GM23338 (cell line): Measurements from ENCODE around the gene LEO1. TPM values are rescaled to one million over a fixed set of nuclear protein-coding genes. Genes with fewer than 3 reads are reported as not detected.

Experiments used
- ATAC-seq: fragments of 200-7000 bp; cut with Tn5 transposase; 3 replicates; pipeline ENCODE4 v1.9.1; 2020
- DNase-seq: peaks from one replicate; pipeline ENCODE4 v3.0.0-alpha.2; 2015; ENCODE audit warnings: low spot score
- H2AFZ ChIP-seq: fragments of 200-600 bp; sonication (generic); 2 replicates; pipeline ENCODE4 v1.8.0; 2016; ENCODE audit warnings: antibody characterized with exemption, mild to moderate bottlenecking, moderate library complexity
- H3F3A ChIP-seq: fragments of 200-600 bp; sonication (generic); replicated peaks from 2 replicates; pipeline ENCODE4 v1.8.0; 2017; ENCODE audit warnings: antibody characterized with exemption, mixed run types, low read depth
- H3K27ac ChIP-seq: fragments of 200-600 bp; sonication (generic); 2 replicates; pipeline ENCODE4 v1.6.1; 2016; ENCODE audit warnings: low read depth
- H3K27me3 ChIP-seq: fragments of 200-600 bp; sonication (generic); 2 replicates; pipeline ENCODE4 v1.8.0; 2016; ENCODE audit warnings: mild to moderate bottlenecking, mixed run types, moderate library complexity; ENCODE audit not compliant: insufficient read depth
- H3K36me3 ChIP-seq: fragments of 200-600 bp; sonication (generic); 2 replicates; pipeline ENCODE4 v1.8.0; 2016; ENCODE audit warnings: mild to moderate bottlenecking; ENCODE audit not compliant: insufficient read depth
- H3K4me1 ChIP-seq: fragments of 200-600 bp; sonication (generic); 2 replicates; pipeline ENCODE4 v1.8.0; 2016; ENCODE audit warnings: mild to moderate bottlenecking, moderate library complexity; ENCODE audit not compliant: insufficient read depth
- H3K4me2 ChIP-seq: fragments of 200-600 bp; sonication (generic); 2 replicates; pipeline ENCODE4 v1.7.1; 2017; ENCODE audit warnings: mixed run types
- H3K4me3 ChIP-seq: fragments of 200-600 bp; sonication (generic); 2 replicates; pipeline ENCODE4 v1.6.1; 2016; ENCODE audit warnings: mixed run types
- H3K79me2 ChIP-seq: fragments of 200-600 bp; sonication (generic); replicated peaks from 2 replicates; pipeline ENCODE4 v1.8.0; 2017; ENCODE audit warnings: mild to moderate bottlenecking; ENCODE audit not compliant: insufficient read depth
- H3K9me2 ChIP-seq: fragments of 200-600 bp; sonication (generic); 2 replicates; pipeline ENCODE4 v1.8.0; 2017; ENCODE audit not compliant: insufficient read depth
- H4K20me1 ChIP-seq: fragments of 200-600 bp; sonication (generic); replicated peaks from 2 replicates; pipeline ENCODE4 v1.8.0; 2017; ENCODE audit warnings: mild to moderate bottlenecking; ENCODE audit not compliant: insufficient read depth
- H3K27ac Mint-ChIP-seq: 2 replicates; pipeline ENCODE4 v1.8.0; 2020; ENCODE audit warnings: inconsistent platforms, mild to moderate bottlenecking, moderate library complexity, mixed read lengths
- H3K27me3 Mint-ChIP-seq: 3 replicates; pipeline ENCODE4 v1.8.0; 2022; ENCODE audit warnings: low read depth, mild to moderate bottlenecking, moderate library complexity, mixed read lengths, inconsistent platforms; ENCODE audit not compliant: insufficient read depth, poor library complexity
- H3K36me3 Mint-ChIP-seq: 3 replicates; pipeline ENCODE4 v1.8.0; 2021; ENCODE audit warnings: low read depth, mild to moderate bottlenecking, inconsistent platforms, moderate library complexity, mixed read lengths
- H3K4me1 Mint-ChIP-seq: 3 replicates; pipeline ENCODE4 v1.8.0; 2020; ENCODE audit warnings: mild to moderate bottlenecking, inconsistent platforms, mixed read lengths
- H3K4me3 Mint-ChIP-seq: 3 replicates; pipeline ENCODE4 v1.8.0; 2021; ENCODE audit warnings: moderate library complexity, mild to moderate bottlenecking, inconsistent platforms, mixed read lengths
- H3K9me3 Mint-ChIP-seq: 3 replicates; pipeline ENCODE4 v1.8.0; 2020; ENCODE audit warnings: moderate library complexity, mild to moderate bottlenecking, inconsistent platforms, mixed read lengths
- CREB1 ChIP-seq: fragments of 250-450 bp; sonication (Bioruptor Pico); IDR thresholded peaks from 2 replicates; pipeline ENCODE4 v1.5.0; 2020; ENCODE audit warnings: low read depth, mild to moderate bottlenecking, moderate library complexity
- EZH2 ChIP-seq: fragments of 200-600 bp; sonication (generic); IDR thresholded peaks from one replicate; pipeline ENCODE4 v1.8.0; 2017; ENCODE audit warnings: antibody characterized with exemption, mild to moderate bottlenecking, low read depth; ENCODE audit not compliant: unreplicated experiment
- EZH2phosphoT487 ChIP-seq: fragments of 200-600 bp; sonication (generic); IDR thresholded peaks from one replicate; pipeline ENCODE4 v1.8.1; 2018; ENCODE audit warnings: antibody characterized with exemption; ENCODE audit not compliant: unreplicated experiment
- JUNB ChIP-seq: IDR thresholded peaks from one replicate; pipeline ENCODE4 v1.6.1; 2016; ENCODE audit warnings: antibody characterized with exemption; ENCODE audit not compliant: unreplicated experiment
- NANOG ChIP-seq: IDR thresholded peaks from 2 replicates; pipeline ENCODE4 v1.6.1; 2016; ENCODE audit warnings: antibody characterized with exemption, borderline replicate concordance
- POLR2AphosphoS5 ChIP-seq: IDR thresholded peaks from 2 replicates; pipeline ENCODE4 v1.6.1; 2016; ENCODE audit warnings: antibody characterized with exemption, low read depth
- STAT1 ChIP-seq: IDR thresholded peaks from one replicate; pipeline ENCODE4 v1.6.1; 2016; ENCODE audit warnings: antibody characterized with exemption; ENCODE audit not compliant: unreplicated experiment
- ZNF114 ChIP-seq: fragments of 250-450 bp; sonication (Bioruptor Pico); IDR thresholded peaks from 2 replicates; pipeline ENCODE4 v1.5.0; 2020; ENCODE audit warnings: mild to moderate bottlenecking, moderate library complexity
- ZNF331 ChIP-seq: fragments of 250-450 bp; sonication (Bioruptor Pico); IDR thresholded peaks from 2 replicates; pipeline ENCODE4 v1.5.0; 2020; ENCODE audit warnings: low read depth, mild to moderate bottlenecking, moderate library complexity
- polyA plus RNA-seq: library from polyadenylated mRNA; unstranded; fragments of >200 nt; fragmentation: Nextera tagmentation; extraction: Ambion mirVana; gene quantifications from 2 replicates; pipeline ENCODE4 v1.2.1, GENCODE V29; 2016
- total RNA-seq: library from RNA; depleted of rRNA; stranded (reverse); fragments of >200 nt; shearing (Covaris generic); gene quantifications from 2 replicates; pipeline ENCODE4 v1.2.3, GENCODE V29; 2014
- TF ChIP-seq, protein P1 (sequence below): IDR thresholded peaks from 2 replicates; pipeline ENCODE4 v1.6.1; 2016; ENCODE audit warnings: antibody characterized with exemption
- TF ChIP-seq, protein P2 (sequence below): fragments of 250-450 bp; sonication (Bioruptor Pico); IDR thresholded peaks from 2 replicates; pipeline ENCODE4 v1.5.0; 2020; ENCODE audit warnings: mild to moderate bottlenecking, moderate library complexity
- TF ChIP-seq, protein P3 (sequence below), 2 experiments: fragments of 200-600 bp in 1 of 2; sonication (generic) in 1 of 2; conservative IDR thresholded peaks; 2 replicates each; pipeline versions ENCODE4 v1.5.1 to v1.6.1; 2016 to 2017; ENCODE audit warnings: antibody characterized with exemption in 2 of 2, low read depth in 2 of 2, mild to moderate bottlenecking in 2 of 2, moderate library complexity in 1 of 2
- TF ChIP-seq, protein P4 (sequence below): IDR thresholded peaks from one replicate; pipeline ENCODE4 v1.6.1; 2018; ENCODE audit warnings: antibody characterized with exemption; ENCODE audit not compliant: unreplicated experiment

The LEO1 gene
- total and polyA plus RNA-seq, 2 experiments from 2014 or later, result 41.4 to 55.6 TPM

DNA sequence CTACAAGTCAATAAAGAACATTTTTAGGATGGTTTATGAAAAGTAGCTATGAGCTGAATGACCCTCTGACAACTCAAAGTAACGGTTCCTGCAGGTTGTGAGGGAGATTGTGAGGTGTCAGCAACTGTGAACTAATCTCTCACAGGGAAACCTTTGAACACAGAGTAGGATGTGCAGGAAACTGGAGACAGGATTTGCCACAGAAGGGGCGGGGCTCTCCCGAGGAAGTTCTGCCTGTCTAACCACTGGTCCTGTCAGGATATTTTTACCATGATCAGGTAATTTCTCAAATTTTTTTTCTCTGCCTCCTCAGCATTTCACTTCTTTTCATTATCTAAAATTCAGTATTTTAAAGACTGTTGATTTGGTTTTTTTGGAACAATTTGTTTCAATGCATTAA lies 33.3 kb downstream of the LEO1 start:
- no peak overlapping the region for H3K4me2 ChIP-seq

More for the DNA sequence above, 33.3 kb downstream of the LEO1 start:
- H4K20me1 ChIP-seq, result peaks cover 9% of the 10 kb centered on the region; the same call in 1 of the 2 replicates
- H2AFZ ChIP-seq, result no peak overlapping the region
- no peaks in the 10 kb centered on the region for H3K9me3 Mint-ChIP-seq
- H3K79me2 ChIP-seq, result peaks cover 3% of the 10 kb centered on the region; the same call in 1 of the 2 replicates
- H3K27me3 ChIP-seq, result no peaks in the 10 kb centered on the region
- H3F3A ChIP-seq, result 0 out of 2 replicates have a peak, but pooled peaks cover 3% of the 10 kb centered on the region
- no peak overlapping the region for H3K27ac Mint-ChIP-seq
- H3K4me1 ChIP-seq, result no peaks in the 10 kb centered on the region
- no peaks in the 10 kb centered on the region for H3K9me2 ChIP-seq
- peaks cover 35% of the 10 kb centered on the region for H3K36me3 Mint-ChIP-seq
- DNase-seq (no peak), ATAC-seq (no peak)
- no peak overlapping the region for H3K4me3 ChIP-seq
- H3K27ac ChIP-seq, result no peak overlapping the region
- H3K4me3 Mint-ChIP-seq, result no peak overlapping the region
- peaks cover 11% of the 10 kb centered on the region for H3K36me3 ChIP-seq
- H3K27me3 Mint-ChIP-seq, result peaks cover 3% of the 10 kb centered on the region
- TF ChIP-seq POLR2AphosphoS5, result no peak
- TF ChIP-seq ZNF114 (CRISPR knock-in tag), result no peak
- TF ChIP-seq, protein P1, sequence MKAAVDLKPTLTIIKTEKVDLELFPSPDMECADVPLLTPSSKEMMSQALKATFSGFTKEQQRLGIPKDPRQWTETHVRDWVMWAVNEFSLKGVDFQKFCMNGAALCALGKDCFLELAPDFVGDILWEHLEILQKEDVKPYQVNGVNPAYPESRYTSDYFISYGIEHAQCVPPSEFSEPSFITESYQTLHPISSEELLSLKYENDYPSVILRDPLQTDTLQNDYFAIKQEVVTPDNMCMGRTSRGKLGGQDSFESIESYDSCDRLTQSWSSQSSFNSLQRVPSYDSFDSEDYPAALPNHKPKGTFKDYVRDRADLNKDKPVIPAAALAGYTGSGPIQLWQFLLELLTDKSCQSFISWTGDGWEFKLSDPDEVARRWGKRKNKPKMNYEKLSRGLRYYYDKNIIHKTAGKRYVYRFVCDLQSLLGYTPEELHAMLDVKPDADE, result no peak
- no peak for TF ChIP-seq JUNB
- TF ChIP-seq, protein P2, sequence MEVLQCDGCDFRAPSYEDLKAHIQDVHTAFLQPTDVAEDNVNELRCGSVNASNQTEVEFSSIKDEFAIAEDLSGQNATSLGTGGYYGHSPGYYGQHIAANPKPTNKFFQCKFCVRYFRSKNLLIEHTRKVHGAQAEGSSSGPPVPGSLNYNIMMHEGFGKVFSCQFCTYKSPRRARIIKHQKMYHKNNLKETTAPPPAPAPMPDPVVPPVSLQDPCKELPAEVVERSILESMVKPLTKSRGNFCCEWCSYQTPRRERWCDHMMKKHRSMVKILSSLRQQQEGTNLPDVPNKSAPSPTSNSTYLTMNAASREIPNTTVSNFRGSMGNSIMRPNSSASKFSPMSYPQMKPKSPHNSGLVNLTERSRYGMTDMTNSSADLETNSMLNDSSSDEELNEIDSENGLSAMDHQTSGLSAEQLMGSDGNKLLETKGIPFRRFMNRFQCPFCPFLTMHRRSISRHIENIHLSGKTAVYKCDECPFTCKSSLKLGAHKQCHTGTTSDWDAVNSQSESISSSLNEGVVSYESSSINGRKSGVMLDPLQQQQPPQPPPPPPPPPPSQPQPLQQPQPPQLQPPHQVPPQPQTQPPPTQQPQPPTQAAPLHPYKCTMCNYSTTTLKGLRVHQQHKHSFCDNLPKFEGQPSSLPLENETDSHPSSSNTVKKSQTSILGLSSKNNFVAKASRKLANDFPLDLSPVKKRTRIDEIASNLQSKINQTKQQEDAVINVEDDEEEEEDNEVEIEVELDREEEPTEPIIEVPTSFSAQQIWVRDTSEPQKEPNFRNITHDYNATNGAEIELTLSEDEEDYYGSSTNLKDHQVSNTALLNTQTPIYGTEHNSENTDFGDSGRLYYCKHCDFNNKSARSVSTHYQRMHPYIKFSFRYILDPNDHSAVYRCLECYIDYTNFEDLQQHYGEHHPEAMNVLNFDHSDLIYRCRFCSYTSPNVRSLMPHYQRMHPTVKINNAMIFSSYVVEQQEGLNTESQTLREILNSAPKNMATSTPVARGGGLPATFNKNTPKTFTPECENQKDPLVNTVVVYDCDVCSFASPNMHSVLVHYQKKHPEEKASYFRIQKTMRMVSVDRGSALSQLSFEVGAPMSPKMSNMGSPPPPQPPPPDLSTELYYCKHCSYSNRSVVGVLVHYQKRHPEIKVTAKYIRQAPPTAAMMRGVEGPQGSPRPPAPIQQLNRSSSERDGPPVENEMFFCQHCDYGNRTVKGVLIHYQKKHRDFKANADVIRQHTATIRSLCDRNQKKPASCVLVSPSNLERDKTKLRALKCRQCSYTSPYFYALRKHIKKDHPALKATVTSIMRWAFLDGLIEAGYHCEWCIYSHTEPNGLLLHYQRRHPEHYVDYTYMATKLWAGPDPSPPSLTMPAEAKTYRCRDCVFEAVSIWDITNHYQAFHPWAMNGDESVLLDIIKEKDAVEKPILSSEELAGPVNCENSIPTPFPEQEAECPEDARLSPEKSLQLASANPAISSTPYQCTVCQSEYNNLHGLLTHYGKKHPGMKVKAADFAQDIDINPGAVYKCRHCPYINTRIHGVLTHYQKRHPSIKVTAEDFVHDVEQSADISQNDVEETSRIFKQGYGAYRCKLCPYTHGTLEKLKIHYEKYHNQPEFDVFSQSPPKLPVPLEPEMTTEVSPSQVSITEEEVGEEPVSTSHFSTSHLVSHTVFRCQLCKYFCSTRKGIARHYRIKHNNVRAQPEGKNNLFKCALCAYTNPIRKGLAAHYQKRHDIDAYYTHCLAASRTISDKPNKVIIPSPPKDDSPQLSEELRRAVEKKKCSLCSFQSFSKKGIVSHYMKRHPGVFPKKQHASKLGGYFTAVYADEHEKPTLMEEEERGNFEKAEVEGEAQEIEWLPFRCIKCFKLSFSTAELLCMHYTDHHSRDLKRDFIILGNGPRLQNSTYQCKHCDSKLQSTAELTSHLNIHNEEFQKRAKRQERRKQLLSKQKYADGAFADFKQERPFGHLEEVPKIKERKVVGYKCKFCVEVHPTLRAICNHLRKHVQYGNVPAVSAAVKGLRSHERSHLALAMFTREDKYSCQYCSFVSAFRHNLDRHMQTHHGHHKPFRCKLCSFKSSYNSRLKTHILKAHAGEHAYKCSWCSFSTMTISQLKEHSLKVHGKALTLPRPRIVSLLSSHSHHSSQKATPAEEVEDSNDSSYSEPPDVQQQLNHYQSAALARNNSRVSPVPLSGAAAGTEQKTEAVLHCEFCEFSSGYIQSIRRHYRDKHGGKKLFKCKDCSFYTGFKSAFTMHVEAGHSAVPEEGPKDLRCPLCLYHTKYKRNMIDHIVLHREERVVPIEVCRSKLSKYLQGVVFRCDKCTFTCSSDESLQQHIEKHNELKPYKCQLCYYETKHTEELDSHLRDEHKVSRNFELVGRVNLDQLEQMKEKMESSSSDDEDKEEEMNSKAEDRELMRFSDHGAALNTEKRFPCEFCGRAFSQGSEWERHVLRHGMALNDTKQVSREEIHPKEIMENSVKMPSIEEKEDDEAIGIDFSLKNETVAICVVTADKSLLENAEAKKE (CRISPR knock-in tag), result no peak
- TF ChIP-seq CREB1, result no peak
- TF ChIP-seq, protein P3, sequence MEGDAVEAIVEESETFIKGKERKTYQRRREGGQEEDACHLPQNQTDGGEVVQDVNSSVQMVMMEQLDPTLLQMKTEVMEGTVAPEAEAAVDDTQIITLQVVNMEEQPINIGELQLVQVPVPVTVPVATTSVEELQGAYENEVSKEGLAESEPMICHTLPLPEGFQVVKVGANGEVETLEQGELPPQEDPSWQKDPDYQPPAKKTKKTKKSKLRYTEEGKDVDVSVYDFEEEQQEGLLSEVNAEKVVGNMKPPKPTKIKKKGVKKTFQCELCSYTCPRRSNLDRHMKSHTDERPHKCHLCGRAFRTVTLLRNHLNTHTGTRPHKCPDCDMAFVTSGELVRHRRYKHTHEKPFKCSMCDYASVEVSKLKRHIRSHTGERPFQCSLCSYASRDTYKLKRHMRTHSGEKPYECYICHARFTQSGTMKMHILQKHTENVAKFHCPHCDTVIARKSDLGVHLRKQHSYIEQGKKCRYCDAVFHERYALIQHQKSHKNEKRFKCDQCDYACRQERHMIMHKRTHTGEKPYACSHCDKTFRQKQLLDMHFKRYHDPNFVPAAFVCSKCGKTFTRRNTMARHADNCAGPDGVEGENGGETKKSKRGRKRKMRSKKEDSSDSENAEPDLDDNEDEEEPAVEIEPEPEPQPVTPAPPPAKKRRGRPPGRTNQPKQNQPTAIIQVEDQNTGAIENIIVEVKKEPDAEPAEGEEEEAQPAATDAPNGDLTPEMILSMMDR (conservative IDR thresholded peaks at IDR 0.05; ENCODE audit: low read depth in 2 of 2), result no peak
- no peak for TF ChIP-seq EZH2phosphoT487
- TF ChIP-seq, protein P4, sequence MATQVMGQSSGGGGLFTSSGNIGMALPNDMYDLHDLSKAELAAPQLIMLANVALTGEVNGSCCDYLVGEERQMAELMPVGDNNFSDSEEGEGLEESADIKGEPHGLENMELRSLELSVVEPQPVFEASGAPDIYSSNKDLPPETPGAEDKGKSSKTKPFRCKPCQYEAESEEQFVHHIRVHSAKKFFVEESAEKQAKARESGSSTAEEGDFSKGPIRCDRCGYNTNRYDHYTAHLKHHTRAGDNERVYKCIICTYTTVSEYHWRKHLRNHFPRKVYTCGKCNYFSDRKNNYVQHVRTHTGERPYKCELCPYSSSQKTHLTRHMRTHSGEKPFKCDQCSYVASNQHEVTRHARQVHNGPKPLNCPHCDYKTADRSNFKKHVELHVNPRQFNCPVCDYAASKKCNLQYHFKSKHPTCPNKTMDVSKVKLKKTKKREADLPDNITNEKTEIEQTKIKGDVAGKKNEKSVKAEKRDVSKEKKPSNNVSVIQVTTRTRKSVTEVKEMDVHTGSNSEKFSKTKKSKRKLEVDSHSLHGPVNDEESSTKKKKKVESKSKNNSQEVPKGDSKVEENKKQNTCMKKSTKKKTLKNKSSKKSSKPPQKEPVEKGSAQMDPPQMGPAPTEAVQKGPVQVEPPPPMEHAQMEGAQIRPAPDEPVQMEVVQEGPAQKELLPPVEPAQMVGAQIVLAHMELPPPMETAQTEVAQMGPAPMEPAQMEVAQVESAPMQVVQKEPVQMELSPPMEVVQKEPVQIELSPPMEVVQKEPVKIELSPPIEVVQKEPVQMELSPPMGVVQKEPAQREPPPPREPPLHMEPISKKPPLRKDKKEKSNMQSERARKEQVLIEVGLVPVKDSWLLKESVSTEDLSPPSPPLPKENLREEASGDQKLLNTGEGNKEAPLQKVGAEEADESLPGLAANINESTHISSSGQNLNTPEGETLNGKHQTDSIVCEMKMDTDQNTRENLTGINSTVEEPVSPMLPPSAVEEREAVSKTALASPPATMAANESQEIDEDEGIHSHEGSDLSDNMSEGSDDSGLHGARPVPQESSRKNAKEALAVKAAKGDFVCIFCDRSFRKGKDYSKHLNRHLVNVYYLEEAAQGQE, result no peak
- no peak for TF ChIP-seq NANOG
- TF ChIP-seq STAT1, result no peak
- TF ChIP-seq ZNF331 (CRISPR knock-in tag), result no peak
- no peak for TF ChIP-seq EZH2
- H3K4me1 Mint-ChIP-seq, result peaks cover 8% of the 10 kb centered on the region; the same call in 1 of the 3 replicates
